Measurements from ENCODE around the gene PECR. TPM values are rescaled to one million over a fixed set of nuclear protein-coding genes. Genes with fewer than 3 reads are reported as not detected.

PECR gene
- total RNA-seq, 6 experiments from 2014 or later = 43.4 to 115 (median 80.3) TPM

DNA sequence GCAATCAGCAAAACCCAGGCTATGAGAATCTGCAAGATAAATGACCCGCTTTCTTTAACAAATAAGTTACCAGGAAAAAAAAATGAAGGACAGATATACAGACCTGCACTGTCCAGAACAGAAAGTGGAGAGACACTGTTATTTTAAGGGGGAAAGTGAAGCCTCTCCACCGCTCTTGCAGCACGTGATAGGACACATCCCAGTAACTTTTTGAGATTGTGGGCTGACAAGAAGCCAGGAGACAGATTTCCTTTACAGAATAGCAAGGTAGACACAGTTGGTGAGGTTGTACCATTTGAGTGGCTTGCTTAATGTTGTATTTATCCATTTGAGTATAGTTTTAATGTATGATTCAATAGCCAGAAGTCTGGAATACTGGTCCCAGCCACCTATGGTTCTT lies 13.1 kb upstream of the PECR start:
- DNase-seq = no peak
- Histone ChIP-seq H3K27ac (no peak overlapping the region), H3K36me3 (no peaks in the 10 kb centered on the region), H3K4me3 (no peak overlapping the region), H3K9me3 (no peaks in the 10 kb centered on the region), H3K4me1 (no peaks in the 10 kb centered on the region), H3K27me3 (no peaks in the 10 kb centered on the region)
- ATAC-seq = no peak
- TF ChIP-seq POLR2A (IDR thresholded peaks at IDR 0.05) = no peak
- TF ChIP-seq, protein P1, sequence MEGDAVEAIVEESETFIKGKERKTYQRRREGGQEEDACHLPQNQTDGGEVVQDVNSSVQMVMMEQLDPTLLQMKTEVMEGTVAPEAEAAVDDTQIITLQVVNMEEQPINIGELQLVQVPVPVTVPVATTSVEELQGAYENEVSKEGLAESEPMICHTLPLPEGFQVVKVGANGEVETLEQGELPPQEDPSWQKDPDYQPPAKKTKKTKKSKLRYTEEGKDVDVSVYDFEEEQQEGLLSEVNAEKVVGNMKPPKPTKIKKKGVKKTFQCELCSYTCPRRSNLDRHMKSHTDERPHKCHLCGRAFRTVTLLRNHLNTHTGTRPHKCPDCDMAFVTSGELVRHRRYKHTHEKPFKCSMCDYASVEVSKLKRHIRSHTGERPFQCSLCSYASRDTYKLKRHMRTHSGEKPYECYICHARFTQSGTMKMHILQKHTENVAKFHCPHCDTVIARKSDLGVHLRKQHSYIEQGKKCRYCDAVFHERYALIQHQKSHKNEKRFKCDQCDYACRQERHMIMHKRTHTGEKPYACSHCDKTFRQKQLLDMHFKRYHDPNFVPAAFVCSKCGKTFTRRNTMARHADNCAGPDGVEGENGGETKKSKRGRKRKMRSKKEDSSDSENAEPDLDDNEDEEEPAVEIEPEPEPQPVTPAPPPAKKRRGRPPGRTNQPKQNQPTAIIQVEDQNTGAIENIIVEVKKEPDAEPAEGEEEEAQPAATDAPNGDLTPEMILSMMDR (IDR thresholded peaks at IDR 0.05) = no peak
- 85% methylated on average over 3 of the region's 3 CpGs for WGBS (ENCODE audit: insufficient coverage, low coverage, low lambda C conversion rate, missing lambda C conversion rate)
- intact Hi-C loops (cut with DNase I) = no loop called here

DNA sequence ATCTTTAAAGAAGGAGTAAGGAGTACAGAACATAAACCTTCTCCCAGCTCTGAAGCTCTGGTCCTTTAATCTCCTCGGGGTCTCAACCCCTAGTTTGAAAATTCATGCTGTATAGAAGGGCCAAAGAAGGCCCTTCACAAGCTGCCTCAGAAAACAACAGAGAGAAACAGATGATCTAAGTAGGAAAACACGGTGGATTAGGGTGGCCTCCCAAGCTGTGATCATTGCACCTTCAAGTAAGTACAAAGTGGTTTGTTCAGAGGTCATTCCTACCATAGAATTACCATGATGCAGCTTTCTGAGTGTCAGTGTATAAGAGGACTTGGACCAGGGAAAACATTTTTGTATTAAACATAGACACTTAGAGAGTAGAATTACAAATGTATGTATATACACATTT lies 11.0 kb upstream of the PECR start:
- H3K27me3 ChIP-seq = no peaks in the 10 kb centered on the region
- intact Hi-C loops (cut with DNase I) = no loop called here
- no peak overlapping the region for H3K27ac ChIP-seq
- DNase-seq (no peak), ATAC-seq (no peak)
- TF ChIP-seq, protein P1 (IDR thresholded peaks at IDR 0.05) = no peak
- no peak for TF ChIP-seq POLR2A (IDR thresholded peaks at IDR 0.05)
- peaks cover 0 to 4% (median 0%) of the 10 kb centered on the region in 4 donors for H3K4me1 ChIP-seq
- H3K4me3 ChIP-seq = no peak overlapping the region
- 75% methylated on average over 2 of the region's 2 CpGs for WGBS (ENCODE audit: insufficient coverage, low coverage, low lambda C conversion rate, missing lambda C conversion rate)
- no peaks in the 10 kb centered on the region for H3K36me3 ChIP-seq
- H3K9me3 ChIP-seq = no peaks in the 10 kb centered on the region

DNA sequence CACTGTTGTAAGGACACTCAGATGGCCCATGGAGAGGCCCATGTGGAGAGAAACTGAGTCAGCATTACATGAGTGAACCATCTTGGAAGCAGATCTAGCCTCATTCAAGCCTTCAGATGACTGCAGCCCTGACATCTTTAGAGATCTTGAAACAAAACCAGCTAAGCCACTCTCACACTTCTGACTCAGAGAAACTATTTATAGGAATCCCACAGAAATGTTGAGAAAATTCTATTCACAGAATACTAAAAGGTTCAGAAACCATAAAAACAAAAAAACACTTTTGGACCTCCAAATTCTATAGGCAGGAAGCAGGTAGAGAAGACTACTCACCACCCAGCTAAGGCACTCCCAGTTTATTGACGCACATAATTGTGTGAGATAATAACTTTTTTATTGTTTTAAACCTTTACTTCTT lies 8.8 kb upstream of the PECR start:
- intact Hi-C loops (cut with DNase I) = no loop called here
- no peak overlapping the region for H3K27ac ChIP-seq
- no peaks in the 10 kb centered on the region for H3K9me3 ChIP-seq
- no peaks in the 10 kb centered on the region for H3K36me3 ChIP-seq
- H3K27me3 ChIP-seq = no peaks in the 10 kb centered on the region
- peaks cover 0 to 24% (median 4%) of the 10 kb centered on the region in 4 donors for H3K4me1 ChIP-seq
- no peak overlapping the region for H3K4me3 ChIP-seq
- DNase-seq = no peak
- no peak for ATAC-seq
- TF ChIP-seq, protein P1 (IDR thresholded peaks at IDR 0.05) = no peak
- TF ChIP-seq POLR2A (IDR thresholded peaks at IDR 0.05) = no peak
- WGBS (ENCODE audit: insufficient coverage, low coverage, low lambda C conversion rate, missing lambda C conversion rate) = 88% methylated on average over 1 of the region's 1 CpG

DNA sequence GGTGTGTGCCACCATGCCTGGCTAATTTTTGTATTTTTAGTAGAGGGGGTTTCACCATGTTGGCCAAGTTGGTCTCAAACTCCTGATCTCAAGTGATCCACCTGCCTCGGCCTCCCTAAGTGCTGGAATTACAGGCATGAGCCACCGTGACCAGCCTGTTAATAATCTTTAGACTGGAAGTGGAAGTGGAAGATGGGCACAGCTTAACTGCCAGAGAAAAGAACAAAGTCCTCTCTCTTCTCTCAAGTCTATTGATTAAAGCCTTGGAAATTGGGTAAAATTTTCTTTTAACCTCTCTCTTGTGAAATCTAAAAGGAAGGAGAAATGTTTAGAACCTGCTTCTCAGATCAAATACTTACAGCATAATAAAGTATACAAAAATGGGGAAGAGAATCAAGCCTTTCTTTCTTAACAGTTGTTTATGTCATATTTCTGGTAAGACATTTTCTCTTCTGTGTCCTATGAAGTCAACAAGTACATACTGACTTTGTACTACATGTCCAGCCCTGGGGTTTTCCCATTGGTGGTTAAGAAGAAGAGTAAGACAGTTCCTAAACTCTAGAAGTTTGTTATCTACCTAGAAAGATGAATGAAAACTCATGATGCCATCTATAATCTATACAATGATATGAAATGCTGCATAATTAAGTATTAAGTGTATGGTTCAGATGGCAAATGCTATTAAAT lies 4.7 kb upstream of the PECR start:
- Histone ChIP-seq H3K27ac (peak overlapping the region in 2 of 3 donors; percentile 19 to 33), H3K9me3 (no peaks in the 10 kb centered on the region), H3K27me3 (no peaks in the 10 kb centered on the region), H3K4me3 (no peak overlapping the region), H3K4me1 (peaks cover 0 to 58% (median 12%) of the 10 kb centered on the region in 4 donors), H3K36me3 (no peaks in the 10 kb centered on the region)
- ATAC-seq (no peak), DNase-seq (no peak)
- no peak for TF ChIP-seq POLR2A (IDR thresholded peaks at IDR 0.05)
- TF ChIP-seq, protein P1 (IDR thresholded peaks at IDR 0.05) = no peak
- intact Hi-C loops (cut with DNase I) = no loop called here
- 32% methylated on average over 2 of the region's 2 CpGs for WGBS (ENCODE audit: insufficient coverage, low coverage, low lambda C conversion rate, missing lambda C conversion rate)

All from right lobe of liver (tissue), 6 donors.